GM12873 (cell line): ENCODE measurements around the gene SSBP2.

Source experiments
- TF ChIP-seq, protein P1 (sequence below): IDR thresholded peaks from 2 replicates; pipeline ENCODE4 v1.5.1; 2012; ENCODE audit warnings: low read depth, mild to moderate bottlenecking, moderate library complexity, low read length, control low read depth; ENCODE audit not compliant: insufficient read depth; ENCODE audit errors: missing control alignments

Gene SSBP2

DNA sequence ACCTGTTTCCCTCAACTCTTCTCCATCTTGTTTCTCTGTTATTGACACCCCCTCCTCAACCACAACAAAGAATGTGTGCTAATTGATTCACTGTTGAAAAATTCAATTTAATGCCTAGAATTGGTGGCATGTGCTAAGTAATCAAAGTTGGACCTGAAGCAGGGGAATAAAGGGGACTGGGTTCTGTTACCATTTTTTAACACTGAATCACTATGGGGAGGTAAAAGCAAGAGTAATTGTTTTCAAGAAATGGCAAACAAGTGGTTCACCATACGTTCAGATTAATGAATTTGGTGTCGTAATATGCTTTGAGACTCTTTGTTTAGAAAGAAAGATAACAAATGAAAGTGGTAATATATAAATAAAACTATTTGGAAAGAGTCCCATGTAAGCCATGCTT lies 17.0 kb upstream of the SSBP2 start:
- TF ChIP-seq, protein P1, sequence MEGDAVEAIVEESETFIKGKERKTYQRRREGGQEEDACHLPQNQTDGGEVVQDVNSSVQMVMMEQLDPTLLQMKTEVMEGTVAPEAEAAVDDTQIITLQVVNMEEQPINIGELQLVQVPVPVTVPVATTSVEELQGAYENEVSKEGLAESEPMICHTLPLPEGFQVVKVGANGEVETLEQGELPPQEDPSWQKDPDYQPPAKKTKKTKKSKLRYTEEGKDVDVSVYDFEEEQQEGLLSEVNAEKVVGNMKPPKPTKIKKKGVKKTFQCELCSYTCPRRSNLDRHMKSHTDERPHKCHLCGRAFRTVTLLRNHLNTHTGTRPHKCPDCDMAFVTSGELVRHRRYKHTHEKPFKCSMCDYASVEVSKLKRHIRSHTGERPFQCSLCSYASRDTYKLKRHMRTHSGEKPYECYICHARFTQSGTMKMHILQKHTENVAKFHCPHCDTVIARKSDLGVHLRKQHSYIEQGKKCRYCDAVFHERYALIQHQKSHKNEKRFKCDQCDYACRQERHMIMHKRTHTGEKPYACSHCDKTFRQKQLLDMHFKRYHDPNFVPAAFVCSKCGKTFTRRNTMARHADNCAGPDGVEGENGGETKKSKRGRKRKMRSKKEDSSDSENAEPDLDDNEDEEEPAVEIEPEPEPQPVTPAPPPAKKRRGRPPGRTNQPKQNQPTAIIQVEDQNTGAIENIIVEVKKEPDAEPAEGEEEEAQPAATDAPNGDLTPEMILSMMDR: no peak

DNA sequence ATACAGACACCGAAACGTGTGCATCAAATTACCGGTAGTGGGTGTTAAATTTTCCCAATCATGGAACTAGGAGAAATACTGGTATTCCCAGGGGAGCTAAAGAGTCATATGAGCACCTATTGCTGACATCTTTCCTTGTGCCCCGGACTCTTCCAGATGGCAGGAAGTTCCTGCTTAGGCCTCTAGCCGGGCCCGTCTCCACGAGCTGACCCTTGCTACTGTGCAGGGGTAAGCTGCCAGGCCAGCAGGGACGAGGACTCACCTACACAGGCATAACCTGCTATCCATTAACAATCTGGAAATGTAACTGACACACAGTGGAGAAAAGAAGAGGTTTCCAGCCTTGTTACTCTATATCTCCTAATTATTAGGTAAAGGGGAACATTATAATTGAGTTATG lies 16.2 kb upstream of the SSBP2 start:
- TF ChIP-seq, protein P1: no peak

DNA sequence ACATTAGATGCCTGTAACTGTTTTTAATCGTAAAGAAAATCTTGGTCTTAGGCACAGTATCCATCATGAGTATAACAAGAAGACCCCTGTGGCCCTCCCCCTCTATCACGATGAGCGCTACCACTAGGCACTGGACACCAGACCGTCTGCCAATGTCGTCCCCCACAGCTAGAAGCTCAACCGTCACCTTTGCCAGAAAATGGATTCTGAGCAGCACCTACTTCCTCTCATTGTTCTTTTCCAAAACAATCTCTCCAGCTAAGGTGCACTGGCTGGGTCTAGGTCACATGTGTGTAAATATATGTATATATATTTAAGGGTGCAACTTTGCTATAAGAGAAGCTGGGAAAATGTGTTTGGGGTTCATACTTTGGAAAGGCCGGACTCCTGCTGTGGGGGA lies 15.7 kb upstream of the SSBP2 start:
- TF ChIP-seq, protein P1: no peak

DNA sequence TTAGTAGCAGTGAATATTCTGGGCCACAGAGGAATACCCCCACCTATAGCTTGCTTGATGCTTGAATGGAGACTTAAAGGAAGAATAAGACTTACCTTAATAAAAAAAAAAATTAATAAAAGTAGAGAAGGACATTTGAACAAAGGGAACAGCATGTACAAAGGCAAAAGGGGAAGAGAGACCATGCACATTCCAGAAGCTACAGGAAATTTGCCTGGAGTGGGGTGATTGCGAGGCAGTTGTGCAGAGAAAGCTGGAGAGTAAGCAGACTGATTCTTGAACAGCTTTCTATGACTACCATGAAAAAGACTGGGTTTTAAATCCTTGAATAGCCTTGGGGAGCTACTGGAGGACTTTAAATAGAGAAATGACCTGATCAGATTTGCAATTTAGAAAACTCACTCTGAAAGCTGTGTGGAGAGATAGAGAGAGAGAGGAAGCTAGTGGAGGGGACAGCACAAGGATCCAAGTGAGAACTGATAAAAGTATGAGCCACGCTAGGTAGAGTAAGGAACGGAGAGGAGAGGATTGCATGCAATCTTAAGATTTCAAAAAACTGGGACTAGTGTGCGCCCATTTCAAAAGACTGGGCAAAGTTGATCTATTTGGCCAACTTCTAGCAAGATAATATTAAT lies 12.5 kb upstream of the SSBP2 start:
- TF ChIP-seq, protein P1: no peak

DNA sequence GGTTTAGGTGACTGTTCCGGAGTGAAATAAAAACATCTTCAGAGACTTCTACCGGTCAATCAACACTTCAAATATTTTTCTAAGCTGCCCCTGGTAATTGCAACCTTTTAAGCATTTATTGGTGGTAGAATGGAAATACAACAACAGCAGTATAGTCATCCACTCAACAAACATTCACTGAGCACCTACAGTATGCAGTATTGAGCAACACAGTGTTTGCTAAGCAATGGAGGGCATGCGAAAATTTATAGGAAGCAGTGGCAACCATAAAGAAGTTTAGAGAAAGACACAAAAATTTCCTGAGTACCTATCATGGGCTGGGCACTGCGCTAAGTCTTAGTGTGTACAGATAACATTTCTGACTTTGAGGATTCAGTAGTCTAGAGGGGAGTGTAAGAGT lies 12.0 kb upstream of the SSBP2 start:
- TF ChIP-seq, protein P1: no peak

DNA sequence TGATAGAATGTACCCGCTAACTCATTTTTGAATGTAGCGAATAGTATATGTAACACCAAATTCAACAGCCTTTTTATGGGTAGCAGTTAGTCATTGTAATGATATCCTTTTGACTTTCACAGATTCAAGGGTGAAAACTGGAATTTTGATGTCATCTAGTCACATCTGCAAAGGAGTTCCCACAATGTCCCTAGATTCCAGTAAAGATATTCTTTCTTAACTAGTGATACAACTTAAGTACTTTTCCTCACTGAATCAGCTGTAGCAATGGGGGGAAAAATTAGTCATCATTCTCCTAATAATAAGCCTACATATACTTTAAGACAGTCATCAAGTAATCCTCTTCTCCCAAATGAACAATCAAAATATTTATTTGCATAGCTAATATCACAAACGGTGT lies 11.5 kb upstream of the SSBP2 start:
- TF ChIP-seq, protein P1: no peak

DNA sequence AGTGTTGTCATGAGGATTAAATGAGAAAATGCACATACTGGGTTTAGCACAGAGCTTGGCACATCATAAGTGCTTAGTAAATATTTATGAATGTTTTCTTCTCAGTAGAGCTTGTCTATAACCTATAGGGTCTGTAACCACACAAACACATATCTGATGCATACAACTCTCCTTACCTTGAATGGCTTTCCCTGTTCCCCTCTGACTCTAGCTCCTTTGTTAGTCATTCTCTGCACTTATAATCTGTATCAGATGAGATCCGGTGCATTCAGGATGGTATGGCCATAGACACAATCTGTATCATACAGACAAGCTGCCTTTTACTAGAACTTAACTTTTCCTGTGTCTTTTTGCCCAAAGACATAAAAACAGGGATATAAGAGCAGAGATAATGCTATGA lies 11.1 kb upstream of the SSBP2 start:
- TF ChIP-seq, protein P1: no peak

DNA sequence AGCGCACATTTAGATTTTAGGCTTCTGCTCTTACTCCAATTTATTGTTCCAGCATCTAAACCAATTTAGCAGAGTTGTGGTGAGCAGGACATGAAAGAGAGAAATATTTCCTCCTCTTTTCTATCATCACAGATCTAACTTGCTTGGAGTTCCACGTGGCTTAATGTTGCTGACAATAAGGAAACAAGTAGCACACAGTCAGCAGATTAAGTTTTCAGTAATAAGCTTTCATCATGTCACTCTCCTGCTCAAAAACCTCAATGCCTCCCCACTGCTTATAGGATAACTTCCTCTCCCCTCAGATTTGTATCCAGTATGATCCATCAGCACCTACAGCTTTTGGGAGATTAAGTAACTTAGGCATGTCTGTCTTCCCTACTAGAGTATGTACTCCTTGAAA lies 10.4 kb upstream of the SSBP2 start:
- TF ChIP-seq, protein P1: no peak
